GM12875 (cell line): ENCODE results near the gene CHTF8.

Experiments used
- H3K4me3 ChIP-seq: one replicate; pipeline ENCODE4 v1.5.1; 2011; ENCODE audit warnings: low read depth, low read length, control low read depth
- CTCF ChIP-seq: IDR thresholded peaks from 2 replicates; pipeline ENCODE4 v1.5.1; 2011; ENCODE audit warnings: low read depth, mild to moderate bottlenecking, control low read depth, inconsistent platforms, low read length, moderate library complexity, borderline replicate concordance; ENCODE audit not compliant: insufficient read depth

The CHTF8 gene

DNA sequence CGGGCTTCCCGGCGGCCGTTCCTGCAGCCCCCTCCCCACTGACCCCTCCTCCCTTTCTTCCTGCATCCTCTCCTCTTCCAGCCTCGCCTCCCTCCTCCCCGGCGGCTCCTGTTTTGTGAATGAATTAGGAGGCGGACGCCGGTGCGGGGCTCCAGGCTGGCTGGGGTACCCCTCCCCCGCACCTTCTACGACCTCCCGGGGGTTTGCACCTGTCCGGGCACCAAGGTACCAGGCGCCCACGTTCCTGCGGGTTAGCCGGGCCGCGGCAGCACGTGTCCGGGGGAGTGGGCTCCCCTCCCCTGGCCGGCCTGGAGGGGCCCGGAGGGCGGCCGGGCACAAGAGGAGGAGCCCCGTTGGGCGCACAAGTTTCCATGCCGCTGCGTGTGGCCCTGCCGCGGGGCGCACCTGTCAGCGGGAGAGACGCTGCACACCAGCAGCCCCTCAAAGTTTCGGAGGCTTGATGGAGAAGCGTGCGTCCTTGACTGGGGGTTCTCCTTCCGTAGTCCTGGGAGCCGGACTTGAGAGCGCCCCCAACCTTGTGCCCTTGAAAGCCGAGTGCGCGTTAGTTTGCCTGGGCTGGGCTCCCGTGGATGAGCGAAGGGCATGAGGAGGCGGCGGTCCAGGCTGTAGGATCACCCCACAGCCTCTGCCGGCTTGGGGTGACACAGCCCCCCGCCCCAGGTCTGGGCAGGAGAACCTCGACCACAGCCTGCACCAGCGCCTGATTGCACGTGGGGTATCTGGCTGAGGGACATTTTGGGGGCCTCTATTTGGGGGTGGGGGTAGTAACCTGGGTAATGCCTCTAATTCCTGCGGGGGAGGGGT, 25.7 kb downstream of the CHTF8 start:
- no peak for TF ChIP-seq CTCF
- H3K4me3 ChIP-seq, result peak overlapping the region; percentile 30

DNA sequence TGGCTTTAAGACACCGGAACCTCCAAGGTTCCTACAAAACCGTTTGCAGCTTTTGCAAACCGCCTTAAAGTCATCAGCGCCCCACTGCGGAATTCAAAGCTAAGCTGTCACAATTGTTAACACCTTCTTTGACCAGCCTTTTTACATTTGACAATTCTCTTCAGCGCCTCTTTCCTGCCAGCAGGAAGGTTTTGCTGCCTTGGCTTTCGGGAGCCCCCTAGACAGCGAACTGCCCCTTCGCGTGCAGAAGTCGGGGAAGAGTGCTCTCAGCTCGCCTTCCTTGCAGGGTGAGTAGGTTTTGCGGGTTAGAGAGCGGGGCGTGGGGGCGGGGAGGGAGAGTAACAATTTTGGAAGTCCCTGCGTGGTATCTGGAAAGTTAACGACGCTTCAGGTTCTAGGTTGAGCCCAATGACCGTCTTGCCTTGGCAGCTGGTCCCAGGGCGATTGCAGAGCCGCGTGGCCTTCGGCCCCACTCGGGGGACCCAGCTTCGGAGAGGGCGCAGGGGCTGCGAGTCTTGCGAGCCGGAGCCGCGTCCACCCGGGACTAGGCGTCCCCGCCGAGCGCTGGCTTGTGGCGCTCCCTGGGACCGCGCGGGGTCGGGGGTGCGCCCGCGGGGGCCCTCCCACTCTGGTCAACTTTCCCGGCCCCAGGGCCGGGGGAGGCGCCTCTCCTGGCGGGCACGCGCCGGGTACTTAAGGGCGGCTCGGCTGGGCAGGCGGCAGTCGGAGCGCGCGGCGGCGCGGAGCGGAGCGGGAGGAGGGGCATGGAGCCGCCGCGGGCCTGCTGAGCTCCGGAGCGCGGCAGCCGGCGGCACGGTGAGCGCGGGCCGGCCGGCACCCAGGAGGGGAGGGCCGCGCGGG, 26.7 kb downstream of the CHTF8 start, which contains the start of gene HAS3:
HAS3 (plus strand) TSS at position 153 of the 861 bp plus-strand sequence. CDS start 3,743 bp downstream, outside the sequence.
- peak within 1 kb of the TSS; percentile 45 for H3K4me3 ChIP-seq
- TF ChIP-seq CTCF, result peak; percentile 16; the same call in 1 of the 2 replicates

GRCh38 chr16:69100071-69100691, 32.2 kb downstream of the CHTF8 start:
- no peak for TF ChIP-seq CTCF
- H3K4me3 ChIP-seq, result no peak overlapping the region

GRCh38 chr16:69095193-69095592, 37.2 kb downstream of the CHTF8 start:
- TF ChIP-seq CTCF, result no peak
- no peak overlapping the region for H3K4me3 ChIP-seq

DNA sequence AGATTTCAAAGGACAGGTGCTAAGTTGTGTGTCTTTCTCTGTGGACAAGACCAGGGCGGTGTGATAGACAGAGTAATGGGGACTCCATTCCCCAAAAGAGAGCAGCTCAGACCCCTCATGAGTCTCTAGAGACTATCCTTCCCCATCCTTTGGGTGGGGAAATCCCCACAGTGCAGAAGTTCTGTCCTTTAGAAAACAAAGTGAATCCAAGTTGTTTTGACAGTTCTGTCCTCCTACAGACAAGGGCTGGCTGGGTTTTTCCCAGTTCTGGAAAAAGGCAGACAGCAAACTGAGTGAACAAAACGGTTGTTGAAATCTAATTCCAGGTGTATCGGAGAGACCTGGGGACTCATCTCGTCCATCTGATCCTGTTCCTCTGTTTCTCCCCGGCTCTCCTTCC, 37.9 kb downstream of the CHTF8 start:
- H3K4me3 ChIP-seq, result no peak overlapping the region
- no peak for TF ChIP-seq CTCF

DNA sequence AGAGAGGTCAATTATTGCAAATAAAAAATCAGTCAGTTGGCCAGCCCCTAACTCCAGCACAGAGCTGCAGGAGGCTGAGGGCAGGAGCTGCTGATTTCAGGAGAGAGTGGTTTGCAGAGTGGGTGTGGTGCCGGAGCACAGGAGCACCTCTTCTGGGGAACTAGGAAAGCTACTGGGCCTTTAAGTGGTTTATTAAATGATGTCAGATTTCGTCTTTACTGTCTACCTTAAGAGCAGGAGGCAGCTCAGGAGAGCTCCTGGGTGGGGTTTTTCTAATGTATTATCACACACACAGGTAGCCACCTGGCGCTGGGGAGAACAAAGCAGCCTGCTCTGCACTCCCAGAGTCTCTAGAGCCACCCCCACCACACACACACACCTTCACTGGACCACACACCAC, 38.4 kb downstream of the CHTF8 start:
- no peak overlapping the region for H3K4me3 ChIP-seq
- TF ChIP-seq CTCF, result no peak
